Neural progenitor cell (in vitro differentiated cells): ENCODE measurements around the gene CHRNA4.

Experiments
- CTCF ChIP-seq: fragments of 200-600 bp; sonication (generic); IDR thresholded peaks from 2 replicates; pipeline ENCODE4 v1.5.1; 2017; ENCODE audit warnings: antibody characterized with exemption, mild to moderate bottlenecking
- EZH2 ChIP-seq: fragments of 200-600 bp; sonication (generic); IDR thresholded peaks from 2 replicates; pipeline ENCODE4 v1.6.1; 2017; ENCODE audit warnings: antibody characterized with exemption, mild to moderate bottlenecking, moderate library complexity

GRCh38 chr20:63406617-63407245 lies 45.6 kb upstream of the CHRNA4 start:
- TF ChIP-seq CTCF = no peak
- no peak for TF ChIP-seq EZH2
